ENCODE results near the gene TSPAN6. TPM values are rescaled to one million over a fixed set of nuclear protein-coding genes. Genes with fewer than 3 reads are reported as not detected.

Gene TSPAN6
- total and polyA plus RNA-seq, 2 donors (not counting 1 experiment from before 2014, with no cell fraction given), result 29.2 to 34.1 TPM

DNA sequence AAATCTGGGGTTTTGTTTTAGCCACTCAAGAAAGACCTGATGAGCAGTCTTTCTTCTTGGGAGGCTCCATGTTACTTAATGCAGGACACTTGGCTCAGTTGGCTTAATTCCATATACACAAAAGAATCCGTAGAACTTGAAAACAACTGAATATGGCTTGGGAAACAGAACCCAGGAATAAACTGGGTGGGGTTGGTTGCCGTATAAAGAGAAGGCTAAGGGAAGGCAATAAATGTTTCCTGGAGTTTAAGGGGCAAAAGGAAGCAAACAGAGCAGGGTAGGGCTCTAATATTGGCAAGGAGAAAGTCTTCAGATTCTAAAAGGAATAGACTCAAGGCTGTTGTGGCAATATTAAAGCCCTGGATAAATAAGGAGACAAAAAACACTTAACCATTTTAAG lies 43.5 kb downstream of the TSPAN6 start:
- no peak overlapping the region for H3K4me3 ChIP-seq (replicated peaks in 1 of 4; ENCODE audit: control extremely low read depth in 1 of 4, insufficient read depth in 1 of 4, low read depth in 3 of 4, low read length in 4 of 4)
- TF ChIP-seq, protein P1, sequence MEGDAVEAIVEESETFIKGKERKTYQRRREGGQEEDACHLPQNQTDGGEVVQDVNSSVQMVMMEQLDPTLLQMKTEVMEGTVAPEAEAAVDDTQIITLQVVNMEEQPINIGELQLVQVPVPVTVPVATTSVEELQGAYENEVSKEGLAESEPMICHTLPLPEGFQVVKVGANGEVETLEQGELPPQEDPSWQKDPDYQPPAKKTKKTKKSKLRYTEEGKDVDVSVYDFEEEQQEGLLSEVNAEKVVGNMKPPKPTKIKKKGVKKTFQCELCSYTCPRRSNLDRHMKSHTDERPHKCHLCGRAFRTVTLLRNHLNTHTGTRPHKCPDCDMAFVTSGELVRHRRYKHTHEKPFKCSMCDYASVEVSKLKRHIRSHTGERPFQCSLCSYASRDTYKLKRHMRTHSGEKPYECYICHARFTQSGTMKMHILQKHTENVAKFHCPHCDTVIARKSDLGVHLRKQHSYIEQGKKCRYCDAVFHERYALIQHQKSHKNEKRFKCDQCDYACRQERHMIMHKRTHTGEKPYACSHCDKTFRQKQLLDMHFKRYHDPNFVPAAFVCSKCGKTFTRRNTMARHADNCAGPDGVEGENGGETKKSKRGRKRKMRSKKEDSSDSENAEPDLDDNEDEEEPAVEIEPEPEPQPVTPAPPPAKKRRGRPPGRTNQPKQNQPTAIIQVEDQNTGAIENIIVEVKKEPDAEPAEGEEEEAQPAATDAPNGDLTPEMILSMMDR (conservative IDR thresholded peaks at IDR 0.05 in 1 of 2, IDR thresholded peaks at IDR 0.05 in 1 of 2; ENCODE audit: low read depth in 1 of 2, low read length in 2 of 2), result no peak
- TF ChIP-seq EZH2 (IDR thresholded peaks at IDR 0.05; ENCODE audit: low read length, missing control alignments), result no peak
- H3K4me2 ChIP-seq (ENCODE audit: extremely low read depth, insufficient read depth, low read length), result no peak overlapping the region

DNA sequence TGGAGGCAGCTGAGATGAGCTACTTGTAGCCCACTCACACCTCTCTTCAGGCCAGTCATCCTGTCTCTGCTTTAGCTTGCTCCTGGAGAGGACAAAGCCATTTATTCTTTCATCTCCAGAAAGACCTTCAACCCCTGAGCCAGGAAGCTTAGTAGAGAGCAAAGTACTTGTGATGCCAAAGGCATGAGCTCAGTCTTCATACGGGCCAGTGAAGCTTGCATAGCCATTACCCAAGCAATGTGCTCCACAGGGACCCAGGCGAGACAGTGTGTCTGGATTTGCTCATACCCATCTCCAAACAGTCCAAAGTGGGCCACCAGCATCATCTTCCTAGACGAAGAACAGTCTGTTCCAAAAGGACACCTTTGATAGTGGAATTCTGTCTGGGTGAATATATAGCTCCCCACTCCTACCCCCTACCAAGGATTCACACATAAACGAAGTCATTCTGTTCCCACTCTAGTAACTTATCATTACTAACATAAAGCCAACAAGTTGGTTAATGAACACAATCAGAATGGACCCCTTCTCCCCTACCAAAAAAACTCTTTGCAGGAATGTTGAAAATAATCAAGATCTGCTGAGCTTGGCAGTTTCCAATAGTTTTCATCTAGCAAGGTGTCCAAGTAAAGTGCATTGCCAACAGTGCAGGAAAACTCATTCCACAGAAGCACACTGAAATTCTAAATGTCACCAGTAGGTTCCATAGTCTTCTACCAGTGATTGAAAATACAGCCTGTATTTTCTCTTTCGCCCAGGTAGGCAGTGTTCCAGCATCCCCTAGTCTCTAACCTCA lies 45.2 kb downstream of the TSPAN6 start:
- no peak for DNase-seq (ENCODE audit: low read depth in 2 of 2)
- no peaks in the 10 kb centered on the region for H3K4me1 ChIP-seq (ENCODE audit: control insufficient read depth, extremely low read depth, insufficient read depth, low read length)
- H4K20me1 ChIP-seq (ENCODE audit: control insufficient read depth, extremely low read depth, insufficient read depth, low read length), result no peaks in the 10 kb centered on the region
- H2AFZ ChIP-seq (ENCODE audit: low read length), result no peak overlapping the region
- H3K4me2 ChIP-seq (ENCODE audit: extremely low read depth, insufficient read depth, low read length), result no peak overlapping the region
- no peak for TF ChIP-seq EZH2 (IDR thresholded peaks at IDR 0.05; ENCODE audit: low read length, missing control alignments)
- TF ChIP-seq, protein P1 (conservative IDR thresholded peaks at IDR 0.05 in 1 of 2, IDR thresholded peaks at IDR 0.05 in 1 of 2; ENCODE audit: low read depth in 1 of 2, low read length in 2 of 2), result no peak
- H3K36me3 ChIP-seq (ENCODE audit: control insufficient read depth, insufficient read depth, low read length), result no peaks in the 10 kb centered on the region
- H3K79me2 ChIP-seq (ENCODE audit: control insufficient read depth, insufficient read depth, low read length), result no peaks in the 10 kb centered on the region
- H3K4me3 ChIP-seq (replicated peaks in 1 of 4; ENCODE audit: control extremely low read depth in 1 of 4, insufficient read depth in 1 of 4, low read depth in 3 of 4, low read length in 4 of 4), result no peak overlapping the region
- H3K27me3 ChIP-seq (ENCODE audit: control insufficient read depth, insufficient read depth, low read length), result no peaks in the 10 kb centered on the region
- no peak overlapping the region for H3K27ac ChIP-seq (ENCODE audit: insufficient read depth, low read length)
- no peaks in the 10 kb centered on the region for H3K9me3 ChIP-seq (ENCODE audit: control insufficient read depth, insufficient read depth, low read depth, low read length)
- H3K9ac ChIP-seq (ENCODE audit: insufficient read depth, low read length), result no peak overlapping the region

More for the DNA sequence above, 43.5 kb downstream of the TSPAN6 start:
- Histone ChIP-seq H3K79me2 (ENCODE audit: control insufficient read depth, insufficient read depth, low read length) (no peaks in the 10 kb centered on the region), H3K27me3 (ENCODE audit: control insufficient read depth, insufficient read depth, low read length) (no peaks in the 10 kb centered on the region), H4K20me1 (ENCODE audit: control insufficient read depth, extremely low read depth, insufficient read depth, low read length) (no peaks in the 10 kb centered on the region), H3K9ac (ENCODE audit: insufficient read depth, low read length) (no peak overlapping the region), H3K4me1 (ENCODE audit: control insufficient read depth, extremely low read depth, insufficient read depth, low read length) (no peaks in the 10 kb centered on the region), H3K9me3 (ENCODE audit: control insufficient read depth, insufficient read depth, low read depth, low read length) (no peaks in the 10 kb centered on the region), H3K27ac (ENCODE audit: insufficient read depth, low read length) (no peak overlapping the region), H3K36me3 (ENCODE audit: control insufficient read depth, insufficient read depth, low read length) (no peaks in the 10 kb centered on the region), H2AFZ (ENCODE audit: low read length) (no peak overlapping the region)
- DNase-seq (ENCODE audit: low read depth in 2 of 2), result no peak

DNA sequence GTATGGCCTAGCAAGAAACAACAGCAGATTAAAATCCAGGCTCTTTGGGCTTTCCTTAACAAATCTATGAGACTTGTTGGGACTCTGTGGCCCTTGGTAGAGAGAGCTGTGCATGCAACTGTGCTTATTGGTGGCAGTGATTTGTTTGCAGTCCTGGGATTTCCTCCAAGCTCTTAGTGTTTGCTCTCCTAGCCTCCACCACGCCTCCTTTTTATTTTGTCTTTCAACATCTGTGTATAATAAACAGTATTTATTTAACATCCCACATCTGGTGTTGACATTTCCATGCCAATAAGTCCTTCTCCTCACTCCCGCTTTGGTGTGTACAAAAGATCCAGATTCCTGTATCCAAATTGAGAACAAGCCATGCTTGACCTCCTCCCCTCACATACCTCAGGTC lies 48.7 kb downstream of the TSPAN6 start:
- Histone ChIP-seq H2AFZ (ENCODE audit: low read length) (no peak overlapping the region), H3K9ac (ENCODE audit: insufficient read depth, low read length) (no peak overlapping the region), H3K4me3 (replicated peaks in 1 of 4; ENCODE audit: control extremely low read depth in 1 of 4, insufficient read depth in 1 of 4, low read depth in 3 of 4, low read length in 4 of 4) (no peak overlapping the region), H3K4me1 (ENCODE audit: control insufficient read depth, extremely low read depth, insufficient read depth, low read length) (no peaks in the 10 kb centered on the region), H4K20me1 (ENCODE audit: control insufficient read depth, extremely low read depth, insufficient read depth, low read length) (no peaks in the 10 kb centered on the region), H3K36me3 (ENCODE audit: control insufficient read depth, insufficient read depth, low read length) (no peaks in the 10 kb centered on the region), H3K27ac (ENCODE audit: insufficient read depth, low read length) (no peak overlapping the region), H3K27me3 (ENCODE audit: control insufficient read depth, insufficient read depth, low read length) (no peaks in the 10 kb centered on the region), H3K79me2 (ENCODE audit: control insufficient read depth, insufficient read depth, low read length) (no peaks in the 10 kb centered on the region), H3K4me2 (ENCODE audit: extremely low read depth, insufficient read depth, low read length) (no peak overlapping the region), H3K9me3 (ENCODE audit: control insufficient read depth, insufficient read depth, low read depth, low read length) (no peaks in the 10 kb centered on the region)
- peak in 1 of 2 donors; percentile 9 for DNase-seq (ENCODE audit: low read depth in 2 of 2)
- TF ChIP-seq, protein P1 (conservative IDR thresholded peaks at IDR 0.05 in 1 of 2, IDR thresholded peaks at IDR 0.05 in 1 of 2; ENCODE audit: low read depth in 1 of 2, low read length in 2 of 2), result no peak
- TF ChIP-seq EZH2 (IDR thresholded peaks at IDR 0.05; ENCODE audit: low read length, missing control alignments), result no peak
